Ovary (tissue), 3 donors: Measurements from ENCODE around the gene SPATA1.

Experiments
- CTCF ChIP-seq, 3 donors: fragments of 450-650 bp in 2 of 3; fragments of 200-600 bp in 1 of 3; IDR thresholded peaks; one replicate each; pipeline versions ENCODE4 v1.5.1 to v1.8.0; 2016 to 2022; ENCODE audit warnings: antibody characterized with exemption in 3 of 3, mild to moderate bottlenecking in 1 of 3
- EP300 ChIP-seq: sonication (generic); formaldehyde crosslinking; IDR thresholded peaks from one replicate; pipeline ENCODE4 v1.6.1; 2017; ENCODE audit warnings: antibody characterized with exemption
- donor health status: DM: no; HTN: no; CAD: no.

- TF ChIP-seq CTCF (IDR thresholded peaks at IDR 0.05) (no peak), EP300 (no peak)
These were observed 75.5 kb downstream of the SPATA1 start for GRCh38 chr1:84581648-84582047.
